Measurements from ENCODE around the gene SLAMF8.

DNA sequence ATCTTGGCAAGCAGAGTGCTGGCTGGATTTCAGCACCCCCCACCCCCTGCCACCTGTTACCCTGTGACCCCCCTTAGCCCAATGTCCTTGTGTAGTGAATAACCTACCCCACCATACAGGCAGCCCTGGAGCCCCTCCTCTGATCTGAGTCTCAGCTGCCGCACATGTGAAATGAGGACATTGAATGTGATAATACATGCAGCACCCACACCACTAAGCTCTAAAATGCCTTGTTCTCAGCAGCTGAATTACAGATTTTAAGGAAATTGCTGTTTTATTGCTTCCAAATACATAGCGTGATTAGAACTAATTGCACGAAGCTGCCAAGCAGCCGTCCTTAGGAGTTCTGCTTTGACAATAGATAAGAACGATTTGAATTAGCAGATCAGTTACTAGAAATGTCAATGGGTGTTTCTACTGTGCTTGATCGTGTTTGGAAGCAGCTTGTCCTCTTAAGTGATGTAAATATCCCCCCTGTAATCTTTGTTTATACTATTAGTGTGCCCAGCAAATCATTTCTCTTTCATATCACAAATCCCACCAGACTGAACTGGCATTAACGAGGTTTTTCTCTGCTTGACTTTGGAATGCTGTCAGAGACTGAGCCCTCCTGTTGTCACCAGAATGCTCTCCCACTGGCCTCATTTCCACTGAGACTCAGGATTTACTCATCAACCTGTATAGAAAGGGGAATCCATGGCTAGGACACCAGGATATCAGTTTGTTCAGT lies 4.9 kb downstream of the SLAMF8 start:
- TF ChIP-seq, protein P1, sequence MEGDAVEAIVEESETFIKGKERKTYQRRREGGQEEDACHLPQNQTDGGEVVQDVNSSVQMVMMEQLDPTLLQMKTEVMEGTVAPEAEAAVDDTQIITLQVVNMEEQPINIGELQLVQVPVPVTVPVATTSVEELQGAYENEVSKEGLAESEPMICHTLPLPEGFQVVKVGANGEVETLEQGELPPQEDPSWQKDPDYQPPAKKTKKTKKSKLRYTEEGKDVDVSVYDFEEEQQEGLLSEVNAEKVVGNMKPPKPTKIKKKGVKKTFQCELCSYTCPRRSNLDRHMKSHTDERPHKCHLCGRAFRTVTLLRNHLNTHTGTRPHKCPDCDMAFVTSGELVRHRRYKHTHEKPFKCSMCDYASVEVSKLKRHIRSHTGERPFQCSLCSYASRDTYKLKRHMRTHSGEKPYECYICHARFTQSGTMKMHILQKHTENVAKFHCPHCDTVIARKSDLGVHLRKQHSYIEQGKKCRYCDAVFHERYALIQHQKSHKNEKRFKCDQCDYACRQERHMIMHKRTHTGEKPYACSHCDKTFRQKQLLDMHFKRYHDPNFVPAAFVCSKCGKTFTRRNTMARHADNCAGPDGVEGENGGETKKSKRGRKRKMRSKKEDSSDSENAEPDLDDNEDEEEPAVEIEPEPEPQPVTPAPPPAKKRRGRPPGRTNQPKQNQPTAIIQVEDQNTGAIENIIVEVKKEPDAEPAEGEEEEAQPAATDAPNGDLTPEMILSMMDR (IDR thresholded peaks at IDR 0.05; ENCODE audit: low read depth, low read length, poor library complexity, severe bottlenecking), result no peak
- no peak for TF ChIP-seq EZH2phosphoT487 (IDR thresholded peaks at IDR 0.05; ENCODE audit: borderline replicate concordance, low read length)
